ENCODE data around the gene SCGB1D1. TPM values are rescaled to one million over a fixed set of nuclear protein-coding genes. Genes with fewer than 3 reads are reported as not detected.

Gene SCGB1D1
- total and polyA plus RNA-seq, 5 donors, result not detected

DNA sequence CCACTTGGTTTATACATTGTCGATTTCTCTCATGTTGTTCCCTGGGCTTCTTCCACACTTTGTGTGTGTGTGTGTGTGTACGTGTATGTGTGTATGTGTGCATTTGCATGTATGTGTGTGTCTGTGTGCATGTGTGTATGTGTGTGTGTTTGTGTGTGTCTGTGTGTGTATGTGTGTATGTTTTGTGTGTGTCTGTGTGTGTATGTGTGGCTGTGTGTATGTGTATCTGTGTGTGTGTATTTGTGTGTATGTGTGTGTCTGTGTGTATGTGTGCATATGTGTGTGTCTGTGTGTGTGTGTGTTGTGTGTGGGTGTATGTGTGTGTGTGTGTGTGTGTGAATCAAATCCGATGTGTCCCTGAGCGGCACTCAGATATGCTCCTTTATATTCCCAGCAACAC lies 47.5 kb downstream of the SCGB1D1 start:
- no peak for ATAC-seq
- no peak for DNase-seq
- Histone ChIP-seq H3K9me3 (ENCODE audit: control insufficient read depth, low read length) (no peaks in the 10 kb centered on the region), H3K4me1 (ENCODE audit: control insufficient read depth, insufficient read depth, low read length) (no peaks in the 10 kb centered on the region), H3K27me3 (ENCODE audit: control insufficient read depth, insufficient read depth) (no peaks in the 10 kb centered on the region), H3K27ac (ENCODE audit: low read length) (no peak overlapping the region), H3K4me3 (ENCODE audit: low read length) (no peak overlapping the region)
- WGBS, result 69% methylated on average over 4 of the region's 4 CpGs
- intact Hi-C loops (cut with DNase I), result no loop called here

DNA sequence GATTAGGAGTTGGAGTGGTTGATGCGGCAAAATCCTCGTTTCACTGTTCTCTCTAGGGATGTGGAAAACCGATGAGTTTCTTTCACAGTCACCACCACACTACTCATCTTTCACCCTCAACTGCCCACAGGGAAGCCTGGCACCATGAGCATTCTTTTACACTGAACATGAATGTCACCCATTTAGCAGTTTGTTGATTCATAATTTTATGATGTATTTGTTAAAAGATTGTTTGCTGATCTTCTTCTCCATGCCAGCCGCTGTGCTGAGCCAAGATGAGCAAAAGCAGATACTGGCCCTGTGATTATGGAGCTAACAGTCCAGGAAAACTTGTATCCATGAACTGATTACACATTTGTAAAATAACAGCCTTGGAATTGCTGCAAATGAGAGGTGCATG lies 48.1 kb downstream of the SCGB1D1 start:
- intact Hi-C loops (cut with DNase I), result no loop called here

DNA sequence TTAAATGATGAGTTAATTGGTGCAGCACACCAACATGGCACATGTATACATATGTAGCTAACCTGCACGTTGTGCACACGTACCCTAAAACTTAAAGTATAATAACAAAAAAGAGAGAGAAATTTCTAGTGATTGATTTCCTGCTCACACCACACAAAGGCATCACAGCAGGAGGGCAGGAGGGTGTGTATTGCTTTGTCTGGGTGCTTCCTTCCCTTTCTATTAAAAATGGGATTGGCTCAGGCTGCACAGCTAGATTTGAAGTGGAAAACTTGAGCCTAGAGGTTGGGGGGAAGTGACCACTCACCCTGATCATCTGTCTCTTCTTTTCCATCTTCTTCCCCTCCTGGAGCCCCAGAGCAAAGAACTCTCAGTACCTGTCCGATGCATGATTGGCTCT lies 51.1 kb downstream of the SCGB1D1 start:
- Histone ChIP-seq H3K27me3 (ENCODE audit: control insufficient read depth, insufficient read depth) (no peaks in the 10 kb centered on the region), H3K4me3 (ENCODE audit: low read length) (no peak overlapping the region), H3K27ac (ENCODE audit: low read length) (no peak overlapping the region), H3K4me1 (ENCODE audit: control insufficient read depth, insufficient read depth, low read length) (no peaks in the 10 kb centered on the region), H3K9me3 (ENCODE audit: control insufficient read depth, low read length) (no peaks in the 10 kb centered on the region)
- intact Hi-C loops (cut with DNase I), result no loop called here
- ATAC-seq, result no peak
- WGBS, result 79% methylated on average over 3 of the region's 3 CpGs
- DNase-seq, result no peak

More for the DNA sequence above, 48.1 kb downstream of the SCGB1D1 start:
- no peaks in the 10 kb centered on the region for H3K27me3 ChIP-seq (ENCODE audit: control insufficient read depth, insufficient read depth)
- no peak overlapping the region for H3K27ac ChIP-seq (ENCODE audit: low read length)
- H3K4me1 ChIP-seq (ENCODE audit: control insufficient read depth, insufficient read depth, low read length), result no peaks in the 10 kb centered on the region
- no peaks in the 10 kb centered on the region for H3K9me3 ChIP-seq (ENCODE audit: control insufficient read depth, low read length)
- H3K4me3 ChIP-seq (ENCODE audit: low read length), result no peak overlapping the region
- DNase-seq (no peak), ATAC-seq (no peak)
- 78% methylated on average over 4 of the region's 4 CpGs for WGBS

DNA sequence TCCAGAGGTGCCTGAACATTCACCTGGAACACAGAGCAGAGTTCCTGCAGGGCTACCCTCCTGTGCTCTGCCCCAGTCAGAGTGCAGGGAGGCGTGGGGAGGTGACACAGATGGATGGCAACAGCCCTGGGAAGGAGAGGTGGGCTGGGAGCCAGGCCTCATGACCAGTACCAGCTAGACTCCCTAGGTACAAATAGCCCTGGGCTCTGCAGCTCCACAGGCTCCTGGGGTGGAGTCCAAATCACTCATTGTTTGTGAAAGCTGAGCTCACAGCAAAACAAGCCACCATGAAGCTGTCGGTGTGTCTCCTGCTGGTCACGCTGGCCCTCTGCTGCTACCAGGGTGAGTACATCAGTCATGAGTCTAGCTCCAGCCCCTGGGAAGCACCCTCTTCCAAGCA lies 52.0 kb downstream of the SCGB1D1 start, which contains the start of gene SCGB1D2:
TSS of gene SCGB1D2 (plus strand) at position 219 of the 400 bp plus-strand sequence. CDS start at position 288, 69 bp downstream.
- intact Hi-C loops (cut with DNase I), result no loop called here
- Histone ChIP-seq H3K9me3 (ENCODE audit: control insufficient read depth, low read length) (no peaks in the 10 kb centered on the region), H3K27me3 (ENCODE audit: control insufficient read depth, insufficient read depth) (no peaks in the 10 kb centered on the region), H3K27ac (ENCODE audit: low read length) (no peak within 1 kb of the TSS), H3K4me3 (ENCODE audit: low read length) (no peak within 1 kb of the TSS), H3K4me1 (ENCODE audit: control insufficient read depth, insufficient read depth, low read length) (no peaks in the 10 kb centered on the region)
- WGBS, result 11% methylated on average over 3 of the region's 3 CpGs
- peak; percentile 64 to 89 for ATAC-seq
- DNase-seq, result peak; percentile 14 to 73 (median 66)

Other genes with a start within 250 kb of the SCGB1D1 start
- 1 to 10 TPM; 2.9 to 4.6 (median 3.2) TPM for gene BEST1, start 239.9 kb upstream of the SCGB1D1 start, total RNA-seq
- 4.6 TPM for gene BEST1, start 239.9 kb upstream of the SCGB1D1 start, polyA plus RNA-seq
- 1,000 to 10,000 TPM; 2,632 to 3,447 (median 3,097) TPM for gene FTH1, start 222.6 kb upstream of the SCGB1D1 start, total RNA-seq
- 3,090 TPM for gene FTH1, start 222.6 kb upstream of the SCGB1D1 start, polyA plus RNA-seq
- 10 to 100 TPM; 15.1 to 24.4 (median 19.7) TPM for gene INCENP, start 66.2 kb upstream of the SCGB1D1 start, total RNA-seq
- gene INCENP, start 66.2 kb upstream of the SCGB1D1 start, polyA plus RNA-seq, result 3.6 TPM
- gene SCGB2A1, start 18.5 kb downstream of the SCGB1D1 start, total RNA-seq, result not detected
- gene SCGB2A1, start 18.5 kb downstream of the SCGB1D1 start, polyA plus RNA-seq, result not detected
- gene SCGB1D2, start 52.0 kb downstream of the SCGB1D1 start, total RNA-seq, result under 1 TPM in 1 of 4 donors, not detected in 3; 0.94 TPM
- 1.2 TPM for gene SCGB1D2, start 52.0 kb downstream of the SCGB1D1 start, polyA plus RNA-seq
- not detected for gene SCGB2A2, start 79.9 kb downstream of the SCGB1D1 start, total RNA-seq
- not detected for gene SCGB2A2, start 79.9 kb downstream of the SCGB1D1 start, polyA plus RNA-seq
- gene SCGB1D4, start 108.9 kb downstream of the SCGB1D1 start, total RNA-seq, result not detected
- not detected for gene SCGB1D4, start 108.9 kb downstream of the SCGB1D1 start, polyA plus RNA-seq
- 1 to 10 TPM; 4.9 to 8.1 (median 6.5) TPM for gene ASRGL1, start 147.2 kb downstream of the SCGB1D1 start, total RNA-seq
- gene ASRGL1, start 147.2 kb downstream of the SCGB1D1 start, polyA plus RNA-seq, result 4.3 TPM
- gene SCGB1A1, start 228.8 kb downstream of the SCGB1D1 start, total RNA-seq, result not detected
- not detected for gene SCGB1A1, start 228.8 kb downstream of the SCGB1D1 start, polyA plus RNA-seq

Data from right cardiac atrium (tissue), 5 donors.